Progenitor cell of endocrine pancreas (in vitro differentiated cells): ENCODE measurements around the gene SLC9A1. TPM values are rescaled to one million over a fixed set of nuclear protein-coding genes. Genes with fewer than 3 reads are reported as not detected.

Source experiments
- DNase-seq: peaks from one replicate; pipeline ENCODE4 v3.0.0; 2021; ENCODE audit warnings: low spot score; ENCODE audit not compliant: unreplicated experiment
- H3K27ac Mint-ChIP-seq: 2 replicates; pipeline ENCODE4 v1.8.0; 2021; ENCODE audit warnings: mild to moderate bottlenecking, moderate library complexity, mixed read lengths
- H3K27me3 Mint-ChIP-seq: 2 replicates; pipeline ENCODE4 v1.8.0; 2021; ENCODE audit warnings: mixed read lengths
- H3K36me3 Mint-ChIP-seq: 2 replicates; pipeline ENCODE4 v1.8.0; 2022; ENCODE audit warnings: mixed read lengths; ENCODE audit not compliant: insufficient read depth
- H3K4me1 Mint-ChIP-seq: 2 replicates; pipeline ENCODE4 v1.8.0; 2021; ENCODE audit warnings: low read depth, mixed read lengths
- H3K4me3 Mint-ChIP-seq: 2 replicates; pipeline ENCODE4 v1.8.0; 2021; ENCODE audit warnings: low read depth, mild to moderate bottlenecking, moderate library complexity, mixed read lengths
- H3K9me3 Mint-ChIP-seq: 2 replicates; pipeline ENCODE4 v1.8.0; 2021; ENCODE audit warnings: low read depth, mixed read lengths
- total RNA-seq: library from RNA; stranded (reverse); gene quantifications from 2 replicates; pipeline ENCODE4 v1.2.1, GENCODE V29; 2021
- TF ChIP-seq, protein P1 (sequence below): fragments of 200-600 bp; sonication (generic); IDR thresholded peaks from one replicate; pipeline ENCODE4 v1.5.0; 2021; ENCODE audit warnings: antibody characterized with exemption, mild to moderate bottlenecking; ENCODE audit not compliant: unreplicated experiment

SLC9A1 gene
- total RNA-seq, 1 donor from 2014 or later = 19.6 TPM

- no peaks in the 10 kb centered on the region for H3K36me3 Mint-ChIP-seq
- no peak for DNase-seq
- H3K9me3 Mint-ChIP-seq = no peaks in the 10 kb centered on the region
- H3K4me1 Mint-ChIP-seq = peaks cover 33% of the 10 kb centered on the region
- H3K4me3 Mint-ChIP-seq = no peak overlapping the region
- TF ChIP-seq, protein P1, sequence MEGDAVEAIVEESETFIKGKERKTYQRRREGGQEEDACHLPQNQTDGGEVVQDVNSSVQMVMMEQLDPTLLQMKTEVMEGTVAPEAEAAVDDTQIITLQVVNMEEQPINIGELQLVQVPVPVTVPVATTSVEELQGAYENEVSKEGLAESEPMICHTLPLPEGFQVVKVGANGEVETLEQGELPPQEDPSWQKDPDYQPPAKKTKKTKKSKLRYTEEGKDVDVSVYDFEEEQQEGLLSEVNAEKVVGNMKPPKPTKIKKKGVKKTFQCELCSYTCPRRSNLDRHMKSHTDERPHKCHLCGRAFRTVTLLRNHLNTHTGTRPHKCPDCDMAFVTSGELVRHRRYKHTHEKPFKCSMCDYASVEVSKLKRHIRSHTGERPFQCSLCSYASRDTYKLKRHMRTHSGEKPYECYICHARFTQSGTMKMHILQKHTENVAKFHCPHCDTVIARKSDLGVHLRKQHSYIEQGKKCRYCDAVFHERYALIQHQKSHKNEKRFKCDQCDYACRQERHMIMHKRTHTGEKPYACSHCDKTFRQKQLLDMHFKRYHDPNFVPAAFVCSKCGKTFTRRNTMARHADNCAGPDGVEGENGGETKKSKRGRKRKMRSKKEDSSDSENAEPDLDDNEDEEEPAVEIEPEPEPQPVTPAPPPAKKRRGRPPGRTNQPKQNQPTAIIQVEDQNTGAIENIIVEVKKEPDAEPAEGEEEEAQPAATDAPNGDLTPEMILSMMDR = no peak
- H3K27me3 Mint-ChIP-seq = no peaks in the 10 kb centered on the region
- no peak overlapping the region for H3K27ac Mint-ChIP-seq
Measured at GRCh38 chr1:27142464-27142863, 12.5 kb downstream of the SLC9A1 start.

DNA sequence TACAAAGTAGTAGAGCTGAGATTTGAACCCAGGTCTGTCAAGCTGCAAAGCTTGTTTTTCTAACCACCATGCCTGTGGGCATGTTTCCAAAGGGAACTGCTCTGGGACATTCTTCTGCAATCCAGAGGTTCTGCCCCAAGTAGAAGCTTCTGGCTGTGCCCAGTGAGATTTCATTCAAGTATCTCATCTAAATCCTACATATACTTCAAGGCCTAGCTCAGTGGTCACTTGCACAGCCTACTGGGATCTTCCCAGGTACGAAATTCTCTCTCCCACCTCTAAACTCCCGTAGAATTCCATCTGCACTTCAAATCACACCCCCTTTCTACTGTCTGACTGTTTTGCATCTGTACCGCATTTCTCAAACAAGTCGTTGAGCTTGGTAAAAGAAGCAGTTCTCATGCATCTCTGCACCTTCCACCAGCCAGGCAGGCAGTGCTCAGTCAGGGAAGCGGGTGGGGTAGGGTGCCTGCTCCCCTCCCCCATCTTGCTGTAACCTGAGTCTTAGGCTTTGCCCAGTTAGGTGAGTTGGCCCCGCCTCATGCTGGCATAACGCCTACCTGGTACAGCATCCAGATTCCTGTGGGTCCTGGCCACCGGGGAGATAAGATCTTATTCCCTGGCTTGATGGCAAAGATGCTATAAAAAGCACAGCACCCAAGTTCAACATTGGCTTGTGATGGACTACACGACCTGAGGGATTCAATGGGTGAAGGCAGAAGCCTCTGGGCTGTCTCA is 13.5 kb downstream of the SLC9A1 start:
- DNase-seq = no peak
- Mint-ChIP-seq H3K27me3 (no peaks in the 10 kb centered on the region), H3K4me1 (peaks cover 36% of the 10 kb centered on the region), H3K9me3 (no peaks in the 10 kb centered on the region), H3K4me3 (no peak overlapping the region), H3K36me3 (no peaks in the 10 kb centered on the region), H3K27ac (no peak overlapping the region)
- TF ChIP-seq, protein P1 = no peak

DNA sequence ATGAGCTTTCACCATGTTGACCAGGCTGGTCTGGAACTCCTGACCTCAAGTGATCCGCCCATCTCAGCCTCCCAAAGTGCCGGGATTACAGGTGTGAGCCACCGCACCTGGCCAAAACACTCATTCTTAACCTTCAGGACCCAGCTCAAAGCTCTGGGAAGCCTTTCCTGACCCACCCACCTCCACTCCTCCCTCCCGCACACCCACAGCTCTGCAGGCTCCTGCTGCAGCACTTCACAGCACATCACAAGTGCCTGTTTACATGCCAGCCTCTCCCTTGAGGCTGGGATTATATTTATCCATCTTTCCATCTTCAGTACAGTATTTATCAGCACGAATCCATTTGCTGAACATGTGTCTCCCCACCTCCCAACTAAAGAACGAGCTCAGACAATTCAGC is 14.9 kb downstream of the SLC9A1 start:
- no peaks in the 10 kb centered on the region for H3K27me3 Mint-ChIP-seq
- H3K36me3 Mint-ChIP-seq = no peaks in the 10 kb centered on the region
- DNase-seq = no peak
- peaks cover 36% of the 10 kb centered on the region for H3K4me1 Mint-ChIP-seq
- no peaks in the 10 kb centered on the region for H3K9me3 Mint-ChIP-seq
- H3K27ac Mint-ChIP-seq = peak overlapping the region; percentile 21
- no peak overlapping the region for H3K4me3 Mint-ChIP-seq
- TF ChIP-seq, protein P1 = no peak

DNA sequence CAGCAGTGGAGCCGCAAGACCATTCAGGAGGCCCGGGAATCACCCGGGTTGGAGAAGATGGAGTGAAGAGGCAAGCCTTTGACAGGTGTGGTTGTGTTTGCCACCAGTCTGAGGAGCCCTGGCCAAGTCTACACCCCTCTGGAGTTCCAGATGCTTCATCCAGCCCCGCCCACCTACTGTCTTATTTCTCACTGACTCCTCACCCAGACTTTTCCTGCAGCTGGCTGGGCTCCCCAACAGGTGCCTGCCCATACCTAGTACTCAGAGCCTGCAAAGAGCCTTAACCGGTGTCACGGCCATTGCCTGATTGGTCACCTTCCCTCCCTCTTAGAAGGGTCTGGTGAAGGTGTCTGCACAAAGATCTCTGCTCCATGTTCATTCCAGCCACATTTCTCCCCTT is 16.0 kb downstream of the SLC9A1 start:
- TF ChIP-seq, protein P1 = no peak

DNA sequence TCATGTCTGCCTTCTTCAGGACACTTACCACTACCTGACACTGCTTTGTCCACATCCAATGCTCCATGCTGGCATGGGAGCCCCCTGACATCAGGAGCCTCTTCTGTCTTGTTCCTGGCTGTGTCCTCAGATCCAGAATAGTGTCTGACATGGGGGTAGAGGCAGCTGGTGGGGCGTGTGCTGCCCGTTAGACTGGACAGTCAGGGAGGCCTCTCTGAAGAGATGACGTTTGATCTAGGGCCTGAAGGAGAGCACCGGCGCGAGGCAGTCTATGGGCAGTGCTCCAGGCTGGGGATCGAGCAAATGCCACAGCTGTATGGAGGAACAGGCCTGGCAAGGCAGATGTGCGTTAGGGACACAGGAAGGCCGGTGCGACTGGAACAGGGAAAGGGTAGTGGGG is 16.6 kb downstream of the SLC9A1 start:
- TF ChIP-seq, protein P1 = no peak
- Mint-ChIP-seq H3K27ac (peak overlapping the region; percentile 5), H3K4me3 (no peak overlapping the region), H3K9me3 (no peaks in the 10 kb centered on the region), H3K4me1 (peaks cover 25% of the 10 kb centered on the region), H3K36me3 (no peaks in the 10 kb centered on the region), H3K27me3 (no peaks in the 10 kb centered on the region)
- no peak for DNase-seq

More for the DNA sequence above, 16.0 kb downstream of the SLC9A1 start:
- Mint-ChIP-seq H3K9me3 (no peaks in the 10 kb centered on the region), H3K4me3 (no peak overlapping the region), H3K27me3 (no peaks in the 10 kb centered on the region), H3K4me1 (peaks cover 29% of the 10 kb centered on the region), H3K27ac (no peak overlapping the region), H3K36me3 (no peaks in the 10 kb centered on the region)
- no peak for DNase-seq
